WI38 (cell line): ENCODE measurements around the gene GPD2.

Experiments used
- H3K4me3 ChIP-seq: 2 replicates; pipeline ENCODE4 v1.5.1; 2011; ENCODE audit warnings: low read depth, mild to moderate bottlenecking, control low read depth, low read length
- TF ChIP-seq, protein P1 (sequence below): IDR thresholded peaks from 2 replicates; pipeline ENCODE4 v1.5.1; 2012; ENCODE audit warnings: low read depth, mild to moderate bottlenecking, control low read depth, low read length

Gene GPD2

DNA sequence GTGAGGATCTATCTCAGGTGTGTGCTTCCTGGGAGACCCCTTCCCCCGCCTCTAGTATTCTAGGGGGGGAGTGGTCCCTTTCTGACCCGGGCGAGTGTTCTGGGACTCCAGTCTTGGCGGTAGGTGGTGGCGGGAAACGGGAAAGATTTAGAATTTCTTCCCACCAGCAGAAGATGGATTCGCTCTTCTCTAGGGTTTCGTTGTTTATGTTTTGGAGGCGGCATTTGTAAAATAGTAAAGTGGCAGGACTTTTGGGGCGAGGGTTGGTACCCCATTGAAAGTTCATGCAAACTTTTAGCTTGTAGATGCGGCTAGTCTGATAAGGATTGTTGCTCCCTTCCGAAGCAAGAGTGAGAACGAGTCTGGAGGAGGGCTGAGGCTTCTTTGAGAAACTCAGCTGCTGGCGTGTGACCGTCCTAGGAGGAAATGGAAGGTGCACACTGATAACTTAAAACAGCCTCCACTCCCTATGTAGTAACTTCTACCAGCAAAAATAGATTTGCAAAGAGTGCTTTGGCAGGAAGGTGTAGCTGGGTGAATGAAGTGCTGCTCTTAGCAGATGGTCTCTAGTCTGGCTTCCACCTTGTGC is 412 bp downstream of the GPD2 start:
- H3K4me3 ChIP-seq: peak overlapping the region; percentile 65
- TF ChIP-seq, protein P1, sequence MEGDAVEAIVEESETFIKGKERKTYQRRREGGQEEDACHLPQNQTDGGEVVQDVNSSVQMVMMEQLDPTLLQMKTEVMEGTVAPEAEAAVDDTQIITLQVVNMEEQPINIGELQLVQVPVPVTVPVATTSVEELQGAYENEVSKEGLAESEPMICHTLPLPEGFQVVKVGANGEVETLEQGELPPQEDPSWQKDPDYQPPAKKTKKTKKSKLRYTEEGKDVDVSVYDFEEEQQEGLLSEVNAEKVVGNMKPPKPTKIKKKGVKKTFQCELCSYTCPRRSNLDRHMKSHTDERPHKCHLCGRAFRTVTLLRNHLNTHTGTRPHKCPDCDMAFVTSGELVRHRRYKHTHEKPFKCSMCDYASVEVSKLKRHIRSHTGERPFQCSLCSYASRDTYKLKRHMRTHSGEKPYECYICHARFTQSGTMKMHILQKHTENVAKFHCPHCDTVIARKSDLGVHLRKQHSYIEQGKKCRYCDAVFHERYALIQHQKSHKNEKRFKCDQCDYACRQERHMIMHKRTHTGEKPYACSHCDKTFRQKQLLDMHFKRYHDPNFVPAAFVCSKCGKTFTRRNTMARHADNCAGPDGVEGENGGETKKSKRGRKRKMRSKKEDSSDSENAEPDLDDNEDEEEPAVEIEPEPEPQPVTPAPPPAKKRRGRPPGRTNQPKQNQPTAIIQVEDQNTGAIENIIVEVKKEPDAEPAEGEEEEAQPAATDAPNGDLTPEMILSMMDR: no peak

DNA sequence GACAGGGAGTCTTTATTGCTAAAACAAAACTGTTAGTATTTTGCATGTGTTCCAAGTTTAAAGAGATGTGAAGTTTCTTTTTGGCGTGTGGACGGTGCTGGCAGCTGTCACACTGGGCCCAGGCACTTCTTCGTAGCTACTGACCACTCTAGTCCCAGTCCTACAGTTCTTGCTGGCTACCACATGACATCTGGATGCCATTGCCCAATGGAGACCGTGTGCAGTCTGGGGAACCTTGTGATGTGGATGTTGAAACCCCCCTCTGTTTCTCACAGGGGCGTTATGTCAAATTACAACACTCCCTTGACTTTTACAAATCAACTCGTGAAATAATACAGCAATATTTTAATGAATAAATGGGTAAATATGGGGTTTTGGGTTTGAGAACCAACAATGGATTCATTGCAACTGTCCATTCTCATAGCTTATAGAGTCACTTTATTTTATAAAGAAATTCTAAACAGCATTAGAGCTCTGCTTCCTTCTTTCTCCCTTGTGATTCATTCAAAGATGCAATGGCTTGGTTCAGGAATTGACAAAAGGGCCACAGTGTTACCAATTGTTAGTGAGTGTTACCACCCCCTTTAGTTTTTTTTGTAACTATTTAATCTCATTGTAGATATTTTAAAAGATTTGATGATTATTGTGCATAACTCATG is 1.2 kb downstream of the GPD2 start:
- TF ChIP-seq, protein P1: no peak
- peak overlapping the region; percentile 65 for H3K4me3 ChIP-seq

DNA sequence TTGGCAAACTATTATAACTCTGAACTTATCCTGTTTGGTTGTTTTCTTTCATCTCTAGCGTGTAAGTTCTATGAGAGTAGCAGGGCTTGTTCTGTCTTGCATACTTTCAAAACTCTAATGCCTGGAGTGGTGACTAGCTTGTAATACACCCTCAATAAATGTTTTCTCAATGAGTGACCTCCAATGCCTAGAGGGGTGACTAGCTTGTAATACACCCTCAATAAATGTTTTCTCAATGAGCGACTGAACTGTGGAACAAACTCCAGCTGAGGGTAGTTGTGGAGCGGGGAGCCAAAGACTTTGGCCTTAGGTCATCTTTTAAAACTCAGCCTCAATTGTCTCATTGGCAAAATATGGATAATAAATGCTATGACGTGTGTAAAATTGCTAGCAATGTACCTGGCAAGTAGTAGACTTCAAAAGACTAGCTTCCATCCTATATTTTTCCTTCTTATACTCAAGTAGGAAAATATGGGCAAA is 1.8 kb downstream of the GPD2 start:
- TF ChIP-seq, protein P1: no peak
- peak overlapping the region; percentile 65 for H3K4me3 ChIP-seq

DNA sequence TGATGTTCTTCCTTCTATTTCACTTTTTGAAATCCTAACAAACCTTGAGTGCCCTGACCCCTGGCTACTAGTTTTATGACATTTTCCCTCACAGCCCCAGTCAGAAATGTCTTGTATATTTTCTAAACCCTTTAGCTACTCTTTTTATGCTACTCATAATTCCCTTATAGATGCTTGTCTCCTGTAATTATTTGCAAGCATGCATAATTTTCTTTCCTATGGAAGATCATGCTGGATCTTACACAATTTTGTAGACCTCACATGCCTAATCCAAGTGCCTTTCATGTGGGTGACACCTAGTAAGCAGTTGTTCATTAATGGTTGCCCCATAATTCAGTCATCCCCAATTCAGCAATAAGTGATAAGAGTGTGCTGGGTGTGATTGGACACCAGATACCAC is 6.9 kb downstream of the GPD2 start:
- TF ChIP-seq, protein P1: no peak
- H3K4me3 ChIP-seq: no peak overlapping the region

DNA sequence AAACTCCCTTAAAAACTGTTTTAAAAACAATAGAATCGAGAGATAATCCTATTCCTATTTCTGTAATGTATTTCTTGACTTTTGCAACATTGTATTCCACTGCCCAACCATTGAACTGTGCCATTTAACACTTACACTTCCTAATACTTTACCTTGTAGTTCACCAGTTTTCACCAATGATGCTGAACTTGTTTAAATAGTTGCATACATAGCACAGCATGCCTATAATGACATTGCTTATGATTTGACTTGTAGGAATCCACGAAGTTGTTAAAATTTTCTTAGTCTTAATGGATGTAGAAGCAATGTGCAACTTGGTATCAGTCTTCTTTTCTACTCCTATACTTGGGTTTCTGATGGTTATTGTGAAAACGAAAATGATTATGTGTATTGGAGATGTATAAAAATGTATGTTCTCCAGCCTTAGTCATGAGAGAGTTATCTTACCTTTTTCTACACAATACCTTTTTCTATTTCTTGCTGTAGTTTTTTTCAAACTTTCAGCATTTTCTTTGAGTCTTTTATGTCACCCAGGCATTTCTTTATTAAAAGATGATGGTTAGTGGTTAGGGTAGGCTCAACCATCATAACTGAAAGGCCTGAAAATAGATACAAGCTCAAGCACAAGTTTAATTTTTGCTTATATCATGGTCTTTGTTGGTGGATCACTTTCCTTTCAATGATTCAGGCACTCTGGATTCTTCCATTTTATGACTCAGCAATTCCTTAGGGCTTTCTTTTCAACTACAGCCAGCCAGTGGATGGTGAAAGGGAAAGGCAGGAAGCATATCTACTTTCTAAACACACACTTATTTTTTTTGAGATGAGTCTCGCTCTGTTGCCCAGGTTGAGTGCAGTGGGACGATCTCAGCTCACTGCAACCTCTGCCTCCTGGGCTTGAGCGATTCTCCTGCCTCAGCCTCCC is 9.4 kb downstream of the GPD2 start:
- TF ChIP-seq, protein P1: no peak
- H3K4me3 ChIP-seq: no peak overlapping the region

DNA sequence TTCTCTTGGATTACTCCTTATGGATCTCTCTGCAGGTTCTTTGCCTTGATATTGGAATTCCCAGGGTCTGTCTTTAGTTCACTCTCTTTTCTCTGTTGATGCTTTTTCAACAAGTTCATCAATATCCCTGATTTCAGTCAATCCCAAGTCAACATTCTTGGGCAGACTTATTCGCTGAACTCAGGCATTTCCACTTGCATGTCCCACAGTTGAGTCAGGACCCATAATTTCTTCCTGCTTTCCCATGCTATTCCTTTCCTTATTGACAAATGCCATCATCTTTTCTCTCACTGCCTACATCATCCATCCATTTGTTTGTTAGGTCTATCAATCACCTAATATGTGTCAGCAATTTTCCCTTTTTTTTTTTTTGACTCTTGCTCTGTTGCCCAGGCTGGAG is 11.6 kb downstream of the GPD2 start:
- TF ChIP-seq, protein P1: no peak
- H3K4me3 ChIP-seq: no peak overlapping the region

DNA sequence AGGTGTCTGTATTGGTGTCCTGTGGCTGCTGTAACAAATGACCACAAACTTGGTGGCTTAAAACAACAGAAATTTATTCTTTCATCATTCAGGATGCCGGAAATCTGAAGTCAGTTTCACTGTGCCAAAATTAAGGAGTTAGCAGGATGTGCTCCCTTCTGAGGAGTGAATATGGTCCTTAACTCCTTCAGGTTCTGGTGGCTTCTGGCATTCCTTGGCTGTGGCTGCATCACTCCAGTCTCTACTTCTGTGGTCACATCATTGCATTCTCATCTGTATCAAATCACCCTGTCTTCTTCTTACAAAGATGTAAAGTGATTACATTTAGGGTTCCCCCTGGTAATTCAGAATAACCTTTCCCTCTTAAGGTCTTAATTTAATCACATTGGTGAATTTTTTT is 12.6 kb downstream of the GPD2 start:
- TF ChIP-seq, protein P1: no peak
- H3K4me3 ChIP-seq: no peak overlapping the region
